Tibial artery (tissue), 4 donors: ENCODE results near the gene PRRT2.
"Not testable (repeated sequence)": the region's sequence is repeated elsewhere in the genome, so short reads cannot be mapped to it uniquely, and the experiment has no call there.

Experiments used
- DNase-seq, 2 donors: peaks; one replicate each; pipeline ENCODE4 v3.0.0-alpha.2; 2019
- H3K27ac ChIP-seq, 2 donors: fragments of 200-600 bp; sonication (generic) in 1 of 2; 1 replicate in 1 of 2; 2 replicates in 1 of 2; pipeline ENCODE4 v1.5.1; 2018 to 2019; ENCODE audit warnings: mild to moderate bottlenecking in 1 of 2
- H3K27me3 ChIP-seq, 2 donors: fragments of 200-600 bp; sonication (generic) in 1 of 2; one replicate each; pipeline versions ENCODE4 v1.5.1 to v1.6.0; 2016 to 2019
- H3K36me3 ChIP-seq, 3 donors: fragments of 200-600 bp; sonication (generic) in 2 of 3; one replicate each; pipeline ENCODE4 v1.5.1; 2016 to 2019; ENCODE audit warnings: mild to moderate bottlenecking in 2 of 3
- H3K4me1 ChIP-seq, 4 donors: fragments of 200-600 bp; sonication (generic) in 2 of 4; 1 replicate in 3 of 4; 2 replicates in 1 of 4; pipeline ENCODE4 v1.5.1; 2016 to 2019
- H3K4me3 ChIP-seq, 2 donors: fragments of 200-600 bp; sonication (generic) in 1 of 2; 1 replicate in 1 of 2; 2 replicates in 1 of 2; pipeline ENCODE4 v1.5.1; 2018 to 2019; ENCODE audit warnings: mild to moderate bottlenecking in 2 of 2
- H3K9me3 ChIP-seq, 3 donors: fragments of 200-600 bp; sonication (generic) in 1 of 3; one replicate each; pipeline ENCODE4 v1.5.1; 2016 to 2019
- intact Hi-C: fragments of 100-400 bp; cut with DNase I; formaldehyde crosslinking; loops from one replicate; pipeline ENCODE4 v1.15.0; 2023; ENCODE audit warnings: low total_unique reads
- TF ChIP-seq, protein P1 (sequence below), 2 experiments: fragments of 200-600 bp in 1 of 2; fragments of 450-650 bp in 1 of 2; IDR thresholded peaks; one replicate each; pipeline ENCODE4 v1.5.1; 2017 to 2019; ENCODE audit warnings: antibody characterized with exemption in 2 of 2, mild to moderate bottlenecking in 1 of 2, moderate library complexity in 1 of 2

Gene PRRT2

GRCh38 chr16:29769507-29769906, 42.5 kb upstream of the PRRT2 start:
- H3K4me1 ChIP-seq = no peaks in the 10 kb centered on the region
- H3K27ac ChIP-seq = no peak overlapping the region
- DNase-seq = no peak
- no peaks in the 10 kb centered on the region for H3K36me3 ChIP-seq
- TF ChIP-seq, protein P1, sequence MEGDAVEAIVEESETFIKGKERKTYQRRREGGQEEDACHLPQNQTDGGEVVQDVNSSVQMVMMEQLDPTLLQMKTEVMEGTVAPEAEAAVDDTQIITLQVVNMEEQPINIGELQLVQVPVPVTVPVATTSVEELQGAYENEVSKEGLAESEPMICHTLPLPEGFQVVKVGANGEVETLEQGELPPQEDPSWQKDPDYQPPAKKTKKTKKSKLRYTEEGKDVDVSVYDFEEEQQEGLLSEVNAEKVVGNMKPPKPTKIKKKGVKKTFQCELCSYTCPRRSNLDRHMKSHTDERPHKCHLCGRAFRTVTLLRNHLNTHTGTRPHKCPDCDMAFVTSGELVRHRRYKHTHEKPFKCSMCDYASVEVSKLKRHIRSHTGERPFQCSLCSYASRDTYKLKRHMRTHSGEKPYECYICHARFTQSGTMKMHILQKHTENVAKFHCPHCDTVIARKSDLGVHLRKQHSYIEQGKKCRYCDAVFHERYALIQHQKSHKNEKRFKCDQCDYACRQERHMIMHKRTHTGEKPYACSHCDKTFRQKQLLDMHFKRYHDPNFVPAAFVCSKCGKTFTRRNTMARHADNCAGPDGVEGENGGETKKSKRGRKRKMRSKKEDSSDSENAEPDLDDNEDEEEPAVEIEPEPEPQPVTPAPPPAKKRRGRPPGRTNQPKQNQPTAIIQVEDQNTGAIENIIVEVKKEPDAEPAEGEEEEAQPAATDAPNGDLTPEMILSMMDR (IDR thresholded peaks at IDR 0.05) = no peak
- intact Hi-C loops = no loop called here
- no peaks in the 10 kb centered on the region for H3K9me3 ChIP-seq
- H3K27me3 ChIP-seq = peaks cover 0 to 14% of the 10 kb centered on the region in 2 donors
- H3K4me3 ChIP-seq = no peak overlapping the region

DNA sequence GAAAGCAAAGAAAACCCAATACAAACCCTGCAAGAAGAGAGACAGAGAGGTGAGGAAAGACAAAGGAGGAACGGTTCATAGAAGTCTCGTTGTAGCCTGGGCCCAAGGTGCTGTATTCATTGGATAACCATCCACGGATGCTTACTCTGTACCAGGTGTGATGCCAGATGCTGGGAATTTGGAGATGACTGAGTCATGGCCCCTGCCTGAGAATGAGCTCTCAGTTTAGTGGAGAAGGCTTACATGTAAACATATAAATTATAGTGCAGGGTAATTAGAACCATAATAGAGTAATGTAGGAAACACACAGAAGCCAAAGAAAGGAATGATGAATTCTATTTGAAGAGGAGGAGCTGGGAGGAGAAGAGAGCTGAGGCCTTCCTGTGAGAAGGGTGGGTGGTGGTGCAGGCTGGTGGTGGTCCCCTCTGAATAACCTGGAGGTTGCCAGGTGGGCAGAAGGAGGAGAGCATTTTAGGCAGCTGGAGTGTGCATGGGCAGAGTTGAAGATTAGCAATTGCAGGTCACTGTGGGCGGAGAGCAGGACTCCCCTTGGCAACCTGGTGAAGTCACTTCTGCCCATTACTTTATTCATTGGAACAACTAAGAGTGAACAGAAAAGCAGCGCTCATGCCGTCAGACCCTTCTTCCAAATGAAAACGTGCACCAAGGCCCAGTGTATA, 41.6 kb upstream of the PRRT2 start:
- TF ChIP-seq, protein P1 (IDR thresholded peaks at IDR 0.05) = no peak
- no peak for DNase-seq
- no peaks in the 10 kb centered on the region for H3K9me3 ChIP-seq
- H3K27ac ChIP-seq = no peak overlapping the region
- no peaks in the 10 kb centered on the region for H3K4me1 ChIP-seq
- H3K27me3 ChIP-seq = peaks cover 0 to 11% of the 10 kb centered on the region in 2 donors
- intact Hi-C loops = no loop called here
- no peaks in the 10 kb centered on the region for H3K36me3 ChIP-seq
- no peak overlapping the region for H3K4me3 ChIP-seq

DNA sequence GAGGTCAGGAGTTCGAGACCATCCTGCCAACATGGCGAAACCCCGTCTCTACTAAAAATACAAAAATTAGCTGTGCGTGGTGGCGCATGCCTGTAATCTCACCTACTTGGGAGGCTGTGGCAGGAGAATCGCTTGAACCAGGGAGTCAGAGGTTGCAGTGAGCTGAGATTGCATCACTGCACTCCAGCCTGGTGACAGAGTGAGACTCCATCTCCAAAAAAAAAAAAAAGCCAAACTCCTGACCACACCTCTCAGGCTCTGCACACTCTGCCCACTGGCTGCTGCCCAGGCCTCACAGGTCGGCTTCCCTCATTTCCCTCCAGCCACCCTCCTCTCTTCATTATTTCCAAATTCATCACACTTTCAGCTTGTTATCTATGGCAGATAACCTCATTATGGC, 39.7 kb upstream of the PRRT2 start:
- H3K27me3 ChIP-seq, H3K4me3 ChIP-seq, intact Hi-C loops, H3K36me3 ChIP-seq, H3K27ac ChIP-seq, H3K9me3 ChIP-seq, DNase-seq, H3K4me1 ChIP-seq: not testable (repeated sequence)

- no peak overlapping the region for H3K4me3 ChIP-seq
- H3K27ac ChIP-seq = no peak overlapping the region
- H3K4me1 ChIP-seq = no peaks in the 10 kb centered on the region
- H3K27me3 ChIP-seq = peaks cover 0 to 15% of the 10 kb centered on the region in 2 donors
- H3K9me3 ChIP-seq = no peaks in the 10 kb centered on the region
- TF ChIP-seq, protein P1 (IDR thresholded peaks at IDR 0.05) = no peak
- intact Hi-C loops = no loop called here
- no peaks in the 10 kb centered on the region for H3K36me3 ChIP-seq
- DNase-seq = no peak
Observed at GRCh38 chr16:29774730-29775129, 37.3 kb upstream of the PRRT2 start.

- Histone ChIP-seq H3K9me3 (no peaks in the 10 kb centered on the region), H3K27me3 (peaks cover 0 to 22% of the 10 kb centered on the region in 2 donors), H3K27ac (no peak overlapping the region), H3K4me1 (no peaks in the 10 kb centered on the region), H3K4me3 (no peak overlapping the region), H3K36me3 (no peaks in the 10 kb centered on the region)
- intact Hi-C loops = no loop called here
- no peak for DNase-seq
- TF ChIP-seq, protein P1 (IDR thresholded peaks at IDR 0.05) = no peak
Observed at GRCh38 chr16:29775742-29776408, 36.1 kb upstream of the PRRT2 start.

GRCh38 chr16:29777576-29778350, 34.2 kb upstream of the PRRT2 start, which contains the start of gene ZG16:
ZG16 (plus strand) TSS chr16:29778256; CDS start chr16:29779267, 1,011 bp downstream.
- intact Hi-C loops = no loop called here
- H3K36me3 ChIP-seq = no peaks in the 10 kb centered on the region
- no peak within 1 kb of the TSS for H3K27ac ChIP-seq
- no peaks in the 10 kb centered on the region for H3K4me1 ChIP-seq
- TF ChIP-seq, protein P1 (IDR thresholded peaks at IDR 0.05) = no peak
- no peak for DNase-seq
- H3K4me3 ChIP-seq = no peak within 1 kb of the TSS
- H3K9me3 ChIP-seq = no peaks in the 10 kb centered on the region
- H3K27me3 ChIP-seq = peaks cover 0 to 22% of the 10 kb centered on the region in 2 donors
